NCI-H446 (cell line): Measurements from ENCODE around the gene CELSR1.

Experiments
- DNase-seq, 2 experiments: peaks; one replicate each; lab custom pipeline; 2025; lab: John Stamatoyannopoulos, UW

CELSR1 gene

DNA sequence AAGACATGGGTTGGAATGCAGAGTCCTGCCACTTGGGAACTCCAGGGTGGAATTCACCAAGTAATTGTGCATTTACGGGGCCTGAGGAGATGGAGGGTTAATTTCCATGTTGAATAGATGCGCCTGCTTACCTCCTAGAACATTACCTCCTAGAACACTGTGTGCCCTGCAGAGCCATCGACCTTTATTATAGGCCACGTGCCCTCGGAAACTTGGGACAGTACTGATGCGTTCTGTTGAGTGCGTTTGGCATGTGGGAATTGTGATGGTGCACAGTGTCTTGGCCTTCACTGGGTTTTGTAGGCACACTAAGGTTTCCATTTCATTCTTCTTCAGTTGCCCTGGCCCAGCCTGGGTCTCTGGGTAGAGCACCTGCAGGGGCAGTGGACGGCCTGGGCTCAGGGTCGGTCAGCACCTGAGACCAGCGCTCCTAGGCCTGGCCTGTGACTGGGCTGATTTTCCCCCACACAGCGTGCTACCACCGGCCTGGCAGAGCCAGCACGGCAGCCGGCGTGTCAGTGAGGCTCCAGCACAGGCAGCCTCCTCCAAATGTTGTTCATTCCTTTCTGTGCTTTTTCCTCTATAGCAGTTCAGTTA, 189.2 kb downstream of the CELSR1 start:
- DNase-seq, result no peak

DNA sequence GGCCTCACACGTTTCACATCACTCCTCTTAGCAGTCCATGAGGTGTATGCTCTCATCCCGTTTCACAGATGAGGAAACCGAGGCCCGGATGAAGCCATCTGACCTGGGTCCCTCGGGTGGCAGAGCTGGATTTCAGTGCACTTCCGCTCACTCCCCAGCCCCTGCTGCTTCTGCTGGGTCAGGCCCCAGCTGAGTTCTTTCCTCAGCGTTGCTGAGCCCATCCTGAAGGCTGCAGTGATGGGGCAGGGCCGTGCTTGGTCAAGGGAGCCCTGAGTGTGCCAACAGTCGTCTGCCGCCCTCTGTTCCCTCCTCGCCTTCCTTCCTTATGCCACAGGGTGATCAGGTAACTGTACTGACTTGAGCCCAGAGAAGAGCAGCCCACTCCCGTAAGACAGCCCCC, 189.8 kb downstream of the CELSR1 start:
- no peak for DNase-seq

DNA sequence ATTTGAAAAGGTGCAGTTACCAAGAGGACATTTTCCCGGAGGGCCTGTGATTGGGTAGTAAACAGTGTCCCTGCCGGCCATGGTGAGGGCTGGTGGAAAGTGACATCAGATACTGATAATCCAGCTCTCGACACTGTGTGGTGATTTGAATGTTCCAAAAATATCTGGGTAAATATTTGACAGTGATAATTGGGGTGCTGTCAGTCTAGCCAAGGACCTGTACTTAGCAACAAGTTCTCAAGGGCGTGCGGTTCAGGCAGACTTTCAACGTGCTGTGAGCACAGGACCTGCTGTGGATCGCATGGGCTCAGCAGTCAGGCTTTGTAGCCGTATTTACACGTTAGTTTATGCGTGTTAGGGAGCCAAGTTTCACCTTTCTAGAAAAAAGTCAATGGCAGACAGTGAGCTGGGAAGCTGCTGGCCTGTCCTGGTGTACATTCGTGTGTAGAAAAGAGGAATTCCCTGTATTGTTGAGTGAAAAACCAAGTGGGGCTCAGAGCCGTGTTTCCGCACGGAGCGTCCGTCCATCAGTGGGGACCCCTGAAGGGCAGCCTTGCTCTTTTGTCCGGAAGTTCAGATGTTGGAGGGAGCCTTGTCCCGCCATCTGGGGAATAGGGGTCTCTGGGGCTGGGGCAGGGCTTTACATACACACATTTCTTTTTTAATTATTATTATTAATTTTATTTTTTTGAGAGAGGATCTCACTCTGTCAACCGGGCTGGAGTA, 190.6 kb downstream of the CELSR1 start:
- DNase-seq, result no peak

DNA sequence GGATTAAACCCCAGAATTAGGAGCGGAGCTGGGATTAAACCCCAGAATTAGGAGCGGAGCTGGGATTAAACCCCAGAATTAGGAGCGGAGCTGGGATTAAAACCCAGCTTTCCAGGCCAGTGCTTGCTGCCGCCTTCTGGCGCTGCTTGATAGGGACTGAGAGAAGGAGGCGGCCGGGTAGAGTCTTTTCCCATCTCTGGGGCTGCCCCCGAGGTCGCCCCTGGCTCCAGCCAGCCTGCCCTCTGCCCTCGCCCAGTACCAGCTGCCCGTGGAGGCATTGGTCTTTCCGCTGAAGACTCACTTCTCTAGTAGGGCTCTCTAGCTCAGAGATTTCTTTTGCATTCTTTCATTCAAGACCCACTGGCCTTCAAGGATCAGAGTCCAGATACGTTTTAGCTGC, 196.7 kb downstream of the CELSR1 start:
- no peak for DNase-seq

DNA sequence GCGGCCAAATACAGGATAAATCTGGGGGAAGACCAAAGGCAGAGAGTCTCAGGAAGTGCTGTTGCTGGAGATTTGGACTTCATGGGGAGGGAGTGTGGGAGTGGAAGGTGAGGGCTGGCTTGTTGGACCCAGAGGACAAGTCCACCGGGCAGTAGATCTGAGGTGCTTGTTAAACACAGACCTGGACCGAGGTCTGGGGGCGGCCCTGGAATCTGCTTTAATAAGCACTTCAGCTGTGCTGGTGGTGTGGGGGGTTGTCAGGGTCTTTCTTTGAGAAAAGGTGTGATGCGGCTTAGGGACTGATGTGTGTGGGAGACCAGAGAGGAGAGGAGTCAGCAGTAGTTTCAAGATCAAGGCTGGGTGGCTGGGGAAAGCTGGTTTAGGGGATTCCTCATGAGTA, 197.5 kb downstream of the CELSR1 start:
- DNase-seq, result no peak

DNA sequence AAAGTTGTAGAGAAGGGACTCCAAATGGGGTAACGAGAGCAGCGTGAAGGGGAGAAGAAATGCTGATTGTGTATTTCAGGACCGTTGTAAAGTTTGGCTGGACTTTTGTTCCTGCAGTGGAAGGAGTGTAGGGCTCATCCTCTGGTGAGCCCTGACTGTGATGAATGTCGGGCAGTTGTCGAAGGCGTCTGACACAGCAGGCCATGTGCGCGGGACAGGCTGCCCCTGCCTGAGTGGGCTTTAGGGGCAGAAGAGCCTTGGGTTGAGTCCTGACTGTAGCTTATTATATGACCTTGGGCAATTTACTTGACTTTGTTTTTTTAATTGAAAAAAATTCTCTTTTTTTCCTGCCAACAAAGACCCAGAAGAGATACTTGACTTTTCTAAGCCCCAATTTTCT, 198.8 kb downstream of the CELSR1 start:
- DNase-seq, result no peak

DNA sequence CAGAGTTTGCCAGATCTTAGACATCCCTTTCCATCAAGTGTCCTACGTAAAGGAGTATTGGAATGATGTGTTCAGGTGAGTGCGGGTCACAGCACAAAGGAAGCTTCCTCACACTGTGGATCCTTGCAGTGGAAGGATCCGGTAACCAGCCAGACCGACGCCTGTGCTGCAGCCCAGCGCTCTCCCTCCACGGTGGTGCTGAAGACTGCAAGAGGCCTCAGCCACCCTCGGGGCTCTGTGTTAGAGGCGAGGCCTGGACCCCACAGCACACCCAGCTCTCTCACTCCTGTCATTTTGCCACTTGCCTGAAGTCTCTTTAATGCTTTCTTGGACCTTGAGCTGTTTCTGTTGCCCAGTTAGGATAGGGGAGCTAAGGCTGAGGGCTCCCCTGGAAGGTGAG, 199.6 kb downstream of the CELSR1 start:
- no peak for DNase-seq

DNA sequence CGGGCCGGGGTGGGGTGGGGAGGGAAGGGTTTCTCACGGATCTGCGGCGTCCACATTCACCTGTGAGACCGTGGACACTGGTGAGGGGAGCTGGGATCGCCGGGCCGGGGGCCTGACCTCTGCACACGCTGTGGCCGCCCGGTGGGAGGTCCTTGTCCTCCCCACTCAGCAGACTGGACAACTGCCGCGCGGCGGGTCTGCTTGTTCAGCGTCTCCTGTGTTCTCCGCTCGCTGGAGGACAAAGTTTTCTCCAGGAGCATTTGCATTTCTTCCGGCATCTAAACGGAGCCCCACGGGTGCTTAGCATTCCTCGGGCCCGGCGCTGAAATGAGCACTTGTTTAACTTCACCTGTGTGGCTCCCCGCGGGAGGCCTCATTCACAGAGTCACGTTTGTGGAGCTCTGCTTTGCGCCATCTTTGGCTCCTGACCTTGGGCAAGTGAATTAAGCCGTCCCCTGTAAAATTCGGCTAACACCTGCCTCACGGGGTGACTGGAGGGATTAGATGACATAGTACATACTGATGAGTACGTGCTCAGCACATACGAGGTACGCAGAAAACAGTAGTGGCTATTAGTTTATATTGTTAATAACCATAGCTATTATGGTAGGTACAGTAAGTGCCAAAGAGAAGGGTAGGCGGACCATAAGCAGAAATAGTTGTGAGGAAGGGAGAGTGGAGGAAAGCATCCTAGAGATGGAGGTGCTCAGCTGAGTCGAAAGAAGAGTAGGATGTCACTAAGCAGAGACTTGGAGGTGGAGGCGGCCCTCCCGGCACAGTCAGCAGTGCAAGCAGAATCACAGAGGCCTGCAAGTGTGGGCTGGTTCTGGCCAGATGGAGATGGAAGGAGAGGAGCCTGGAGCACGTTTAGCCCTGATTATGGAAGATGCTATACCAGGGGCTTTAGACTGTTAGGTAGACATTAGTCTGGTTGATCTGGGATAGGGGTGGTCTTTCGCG, 201.0 kb downstream of the CELSR1 start:
- no peak for DNase-seq

DNA sequence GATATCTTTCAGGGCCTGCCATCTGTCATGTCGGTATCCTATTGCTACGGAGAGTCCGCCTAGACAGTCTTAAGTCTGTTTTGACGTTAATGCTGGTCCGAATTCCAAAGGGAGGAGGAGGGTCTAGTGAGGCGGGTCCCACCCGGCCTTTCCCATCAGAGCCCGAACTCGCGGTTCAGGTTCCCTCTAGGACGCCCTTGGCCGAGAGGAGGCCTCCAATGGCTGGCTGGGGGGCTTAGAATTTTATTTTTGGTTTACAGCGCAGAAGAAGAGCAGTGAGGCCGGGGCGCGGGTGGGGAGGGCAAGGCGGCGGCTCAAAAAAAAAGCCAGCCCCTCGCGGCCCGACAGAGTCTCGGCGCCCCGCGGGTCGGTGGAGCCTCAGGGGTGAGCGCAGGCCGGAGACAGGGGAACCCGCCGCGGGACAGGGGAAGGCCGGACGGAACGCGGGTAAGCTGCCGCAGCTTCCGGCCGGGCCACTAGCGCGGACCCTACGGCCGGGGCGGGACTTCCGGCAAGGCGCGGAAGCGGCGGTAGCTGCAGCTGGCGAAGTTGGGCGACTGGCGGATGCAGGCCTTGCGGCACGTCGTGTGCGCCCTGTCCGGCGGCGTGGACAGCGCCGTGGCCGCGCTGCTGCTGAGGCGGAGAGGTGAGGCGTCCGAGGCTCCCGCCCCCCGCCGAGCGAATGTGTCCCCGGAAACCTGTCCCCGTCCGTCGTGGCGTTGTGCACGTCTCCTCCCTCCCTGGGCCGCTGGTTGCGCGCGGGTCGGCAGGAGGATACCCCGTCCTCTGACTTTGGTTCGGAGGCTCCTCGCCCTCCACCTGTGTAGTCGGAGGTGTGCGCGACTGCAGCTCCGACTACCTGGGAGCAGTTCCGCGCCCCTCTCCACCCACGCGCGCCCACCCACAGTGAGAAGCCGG, 202.0 kb downstream of the CELSR1 start, which contains the start of gene TRMU:
Gene TRMU (plus strand): TSS at position 514 of the 918 bp plus-strand sequence. CDS start 51 bp downstream, at position 565.
- peak; percentile 30 to 87 for DNase-seq

DNA sequence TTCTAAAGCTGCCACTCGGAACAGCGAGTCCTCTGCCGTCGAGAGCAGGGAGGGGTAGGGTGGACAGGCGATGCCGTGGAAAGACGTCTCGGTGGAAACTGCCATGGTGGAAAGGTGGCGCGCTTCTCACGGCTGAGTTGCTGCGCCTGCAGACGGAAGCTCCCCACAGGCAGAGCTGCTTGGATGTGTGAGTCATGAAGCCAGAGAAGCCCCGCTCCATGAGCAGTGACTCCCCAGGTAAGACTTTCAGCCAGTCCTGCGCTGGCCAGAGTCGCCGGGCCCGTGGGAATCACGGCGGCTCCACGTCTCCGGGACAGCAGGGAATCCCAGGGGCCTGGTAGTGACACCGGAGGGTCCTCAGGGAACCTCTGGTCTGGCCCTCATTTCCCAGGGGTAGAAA, 205.9 kb downstream of the CELSR1 start:
- DNase-seq, result no peak

DNA sequence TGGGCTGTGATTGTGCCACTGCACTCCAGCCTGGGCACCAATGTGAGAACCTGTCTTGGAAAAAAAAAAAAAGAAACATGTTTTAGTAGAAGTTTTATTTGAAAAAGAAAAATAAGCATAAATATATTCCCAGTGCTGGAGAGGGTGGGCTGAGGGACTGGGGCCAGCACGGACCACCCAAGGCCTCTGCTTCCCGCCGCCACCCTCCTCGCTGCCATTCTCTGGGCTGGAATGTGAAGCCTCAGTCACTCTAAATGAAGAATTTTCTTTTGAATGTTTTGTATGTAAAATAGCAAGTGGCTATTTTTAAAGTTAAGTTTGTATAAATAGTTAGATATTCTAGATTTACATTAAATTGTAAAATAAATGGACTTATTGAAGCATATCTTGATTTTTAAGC, 207.0 kb downstream of the CELSR1 start:
- no peak for DNase-seq

DNA sequence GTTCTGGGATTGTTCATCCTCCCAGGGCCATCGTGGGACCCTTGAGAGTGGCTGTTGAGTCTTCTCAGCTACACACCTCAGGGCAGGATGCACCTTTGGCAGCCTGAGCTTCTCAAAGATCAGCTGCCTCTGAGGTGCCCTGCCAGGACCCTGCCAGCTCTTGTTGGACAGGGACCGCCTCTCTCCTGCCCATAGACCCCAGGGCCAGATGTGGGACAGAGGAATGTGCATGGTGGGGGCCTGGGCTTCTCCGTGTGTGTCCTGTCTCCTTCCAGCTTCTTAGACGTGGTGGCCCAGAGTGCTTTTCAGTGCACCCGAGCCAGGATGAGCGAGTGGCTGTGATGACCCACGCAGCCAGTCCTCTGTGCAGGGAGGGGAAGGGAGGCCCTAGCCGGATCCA, 207.8 kb downstream of the CELSR1 start:
- DNase-seq, result no peak

DNA sequence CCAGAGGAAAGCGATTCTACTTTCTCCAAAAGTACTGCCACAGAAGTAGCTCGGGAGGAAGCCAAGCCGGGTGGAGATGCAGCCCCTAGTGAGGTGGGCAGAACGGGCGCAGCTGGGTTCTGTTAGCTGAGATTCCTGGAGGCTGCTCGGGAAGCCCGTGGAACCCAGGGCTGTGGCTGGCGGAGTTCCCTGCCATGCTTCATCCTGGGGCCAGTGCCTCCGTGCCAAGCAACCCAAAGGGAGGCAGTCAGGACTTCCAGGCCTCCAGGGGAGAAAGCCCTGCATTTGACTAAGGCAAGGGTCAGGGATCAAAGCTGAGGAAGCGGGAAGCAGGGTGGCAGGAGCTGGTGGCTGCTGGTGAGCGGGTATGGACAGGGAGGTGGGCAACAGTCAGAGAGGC, 208.6 kb downstream of the CELSR1 start:
- no peak for DNase-seq

DNA sequence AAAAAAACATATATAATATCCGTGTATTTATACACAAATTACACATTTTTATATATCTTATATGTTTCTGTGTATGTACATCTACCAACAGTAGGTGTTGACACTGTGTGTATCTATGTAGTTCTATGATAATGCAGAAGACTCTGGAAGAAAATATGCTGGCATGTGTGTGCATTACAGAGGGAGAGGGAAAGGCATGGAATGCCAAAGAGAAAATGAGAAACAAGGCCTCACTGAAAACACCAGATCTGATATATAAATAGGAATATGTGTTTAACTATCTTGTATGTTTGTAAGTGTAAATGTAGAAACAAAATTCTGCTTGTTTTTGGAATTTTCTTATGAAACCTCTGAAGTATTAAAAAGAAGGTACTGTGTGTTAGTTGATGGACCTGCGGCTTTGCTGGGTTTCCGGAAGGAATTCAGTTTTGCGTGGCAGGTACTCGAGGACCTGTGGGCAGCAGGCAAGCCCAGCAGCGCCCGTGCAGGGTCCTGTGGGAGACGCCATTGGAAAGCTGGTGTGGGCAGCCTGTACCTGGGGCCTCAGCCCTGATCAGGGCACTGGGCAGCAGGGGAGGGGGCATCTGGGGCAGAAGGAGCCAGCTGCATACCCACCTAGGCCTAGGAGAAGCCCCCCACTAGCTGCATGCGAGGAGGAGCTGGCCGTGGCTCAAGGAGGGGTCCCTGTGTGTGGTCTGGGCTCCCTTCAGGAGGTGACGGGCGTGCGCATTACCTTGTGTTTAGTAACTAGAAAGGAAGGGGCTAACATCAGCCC, 209.5 kb downstream of the CELSR1 start:
- no peak for DNase-seq

DNA sequence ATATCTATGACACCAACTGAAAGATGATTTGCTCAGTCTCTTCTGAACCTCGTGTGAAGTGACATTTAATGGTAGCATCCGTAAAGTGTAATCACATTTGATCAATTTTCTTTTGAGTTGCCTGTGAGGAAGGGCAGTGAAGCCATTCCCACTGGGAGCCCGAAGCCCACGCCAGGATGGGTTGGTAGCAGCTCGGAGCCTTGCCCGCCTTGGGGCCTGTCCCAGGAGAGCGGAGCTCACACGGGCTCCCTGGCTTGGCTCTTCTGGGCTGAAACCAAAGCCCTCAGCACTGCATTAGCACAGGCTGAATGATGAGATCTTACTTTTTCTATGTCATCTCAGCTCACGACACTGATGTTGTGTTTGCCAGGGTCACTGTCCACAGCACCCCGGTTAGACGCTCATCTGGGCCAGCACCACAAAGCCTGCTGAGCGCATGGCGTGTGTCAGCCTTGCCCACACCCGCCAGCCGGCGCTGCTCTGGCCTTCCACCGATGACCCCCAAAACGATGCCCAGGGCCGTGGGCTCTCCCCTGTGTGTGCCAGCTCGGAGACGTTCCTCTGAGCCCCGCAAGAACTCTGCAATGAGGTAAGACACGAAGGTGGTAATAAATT, 211.2 kb downstream of the CELSR1 start:
- DNase-seq, result no peak

DNA sequence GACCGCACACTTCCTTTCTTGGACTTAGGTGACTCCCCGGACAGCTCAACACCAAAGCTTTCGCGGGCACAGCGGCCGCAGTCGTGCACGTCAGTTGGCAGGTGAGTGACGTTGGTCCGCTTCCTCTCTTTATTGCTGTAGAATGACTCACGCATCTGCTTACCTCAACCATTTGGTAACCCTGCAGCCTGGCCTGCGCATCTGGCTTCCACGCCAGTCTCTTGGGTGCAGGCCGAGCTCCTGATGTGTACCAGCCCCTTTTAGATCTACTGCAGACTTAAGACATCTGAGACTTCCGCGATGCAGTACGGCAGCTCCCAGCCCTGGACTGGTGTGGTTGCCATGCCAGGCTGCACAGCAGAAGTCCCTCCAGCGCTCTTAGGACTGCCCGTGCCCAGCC, 214.3 kb downstream of the CELSR1 start:
- DNase-seq, result no peak

DNA sequence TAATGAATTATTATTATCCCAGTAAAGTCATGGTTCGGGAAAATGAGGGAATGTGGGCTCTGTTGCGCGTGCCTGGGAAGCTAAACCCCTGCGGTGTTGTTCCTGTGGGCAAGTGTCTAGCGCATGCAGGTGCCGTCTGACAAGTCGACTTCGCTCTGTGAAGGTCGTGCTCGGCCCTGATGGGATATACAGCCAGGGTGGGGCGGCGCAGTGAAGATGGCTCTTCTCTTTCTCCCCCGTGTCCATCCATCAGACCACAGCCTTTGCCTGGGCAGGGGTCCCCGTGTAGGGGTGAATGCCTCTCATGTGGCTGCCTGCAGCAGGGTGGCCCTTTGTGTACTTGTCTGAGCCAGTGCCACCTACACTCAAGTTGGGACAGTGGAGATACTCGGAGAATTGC, 214.7 kb downstream of the CELSR1 start:
- DNase-seq, result no peak

DNA sequence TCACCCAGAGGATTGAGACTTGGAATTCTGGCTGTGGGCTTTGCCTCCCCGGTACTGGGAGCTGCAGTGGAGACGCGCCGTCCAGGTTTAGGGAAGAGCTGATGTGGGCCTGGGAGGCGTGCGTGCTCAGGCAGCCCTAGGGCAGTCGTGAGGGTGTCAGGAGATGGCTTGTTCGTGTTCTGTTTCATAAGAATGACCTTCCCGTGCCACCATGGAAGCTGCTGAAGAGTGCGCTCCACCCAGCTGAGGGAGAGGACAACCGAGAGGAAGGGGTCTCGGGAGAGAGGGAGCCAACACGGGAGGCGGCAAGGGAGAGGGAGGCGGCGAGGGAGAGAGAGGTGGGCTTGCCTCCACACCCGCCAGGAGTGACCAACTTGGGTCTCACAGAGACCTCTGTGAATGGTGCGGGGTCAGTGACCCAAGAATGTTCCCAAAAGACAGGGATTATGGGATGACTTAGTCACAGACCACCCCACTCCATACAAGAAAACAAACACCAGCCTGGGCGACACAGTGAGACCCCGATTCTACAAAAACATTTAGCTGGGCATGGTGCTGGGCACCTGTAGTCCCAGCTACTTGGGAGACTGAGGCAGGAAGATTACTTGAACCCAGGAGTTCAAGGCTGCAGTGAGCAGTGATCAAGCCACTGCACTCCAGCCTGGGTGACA, 216.6 kb downstream of the CELSR1 start:
- DNase-seq, result no peak

DNA sequence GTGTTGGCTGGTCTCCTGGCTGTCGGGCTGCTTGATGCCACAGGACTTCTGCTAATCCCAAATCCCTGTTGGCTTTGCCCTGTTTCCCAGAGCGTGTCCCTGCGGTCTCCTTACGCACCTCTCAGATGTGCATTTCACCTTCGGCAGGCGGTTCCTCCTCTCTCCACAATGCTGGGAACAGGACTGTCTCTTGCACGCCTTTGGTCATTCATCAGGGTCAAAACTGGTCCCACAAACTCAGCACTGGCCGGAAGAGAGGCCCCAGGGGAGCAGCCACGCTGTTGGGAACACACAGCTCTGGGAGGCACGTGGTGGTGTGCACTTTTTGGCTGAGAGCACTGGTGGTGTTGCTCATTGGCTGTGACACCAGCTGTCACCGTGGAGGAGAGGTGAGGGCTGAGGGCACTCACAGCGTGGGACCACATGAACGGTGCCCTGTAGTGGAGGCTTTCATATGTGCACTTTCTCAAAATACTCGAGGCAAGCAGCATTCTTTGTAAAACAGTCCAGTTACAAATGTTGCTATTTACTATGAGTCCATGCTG, 217.2 kb downstream of the CELSR1 start:
- DNase-seq, result no peak

DNA sequence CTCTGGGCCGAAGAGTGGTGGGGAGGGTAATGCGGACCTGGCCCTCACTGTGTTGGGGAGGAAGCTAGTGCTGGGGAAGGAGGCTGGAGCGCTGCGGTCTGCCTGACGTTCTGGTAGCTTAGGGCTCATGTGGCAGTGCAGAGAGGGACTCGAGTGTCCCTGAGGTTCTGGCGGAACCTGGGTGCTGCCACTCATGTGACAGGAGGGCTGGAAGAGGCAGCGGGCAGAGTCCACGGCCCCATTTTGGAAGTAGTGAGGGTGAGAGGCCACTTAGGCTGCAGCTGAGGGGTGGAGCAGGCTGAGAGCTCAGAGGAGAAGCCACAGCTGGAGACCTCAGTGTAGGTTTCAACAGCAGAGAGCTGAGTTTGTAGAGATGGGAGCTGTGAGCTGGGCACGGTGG, 218.1 kb downstream of the CELSR1 start:
- no peak for DNase-seq
